Thoracic aorta (tissue), 2 donors: ENCODE results near the gene STH. TPM values are rescaled to one million over a fixed set of nuclear protein-coding genes. Genes with fewer than 3 reads are reported as not detected.

Source experiments
- ATAC-seq: fragments of 150-250 bp; one replicate; pipeline ENCODE4 v1.8.0; 2017; ENCODE audit warnings: low read depth; ENCODE audit not compliant: insufficient number of reproducible peaks, low FRiP score
- DNase-seq: peaks from one replicate; pipeline ENCODE4 v3.0.0-alpha.2; 2020; ENCODE audit warnings: low spot score
- H3K27ac ChIP-seq, 2 donors: fragments of 200-600 bp; sonication (generic); 1 replicate in 1 of 2; 2 replicates in 1 of 2; pipeline ENCODE4 v1.5.1; 2016; ENCODE audit warnings: mild to moderate bottlenecking in 2 of 2, moderate library complexity in 2 of 2
- H3K27me3 ChIP-seq: fragments of 200-600 bp; sonication (generic); replicated peaks from 2 replicates; pipeline ENCODE4 v1.6.0; 2016; ENCODE audit warnings: mild to moderate bottlenecking; ENCODE audit not compliant: insufficient read depth
- H3K36me3 ChIP-seq: fragments of 200-600 bp; sonication (generic); one replicate; pipeline ENCODE4 v1.5.1; 2016
- H3K4me1 ChIP-seq, 2 donors: fragments of 200-600 bp; sonication (generic); 1 replicate in 1 of 2; 2 replicates in 1 of 2; pipeline versions ENCODE4 v1.5.1 to v1.6.0; 2016; ENCODE audit warnings: low read depth in 2 of 2, mild to moderate bottlenecking in 1 of 2; ENCODE audit not compliant: control insufficient read depth in 1 of 2
- H3K4me3 ChIP-seq: fragments of 200-600 bp; sonication (generic); 2 replicates; pipeline ENCODE4 v1.5.1; 2016; ENCODE audit warnings: mild to moderate bottlenecking
- H3K9me3 ChIP-seq: fragments of 200-600 bp; sonication (generic); 2 replicates; pipeline ENCODE4 v1.5.1; 2016
- CTCF ChIP-seq: fragments of 200-600 bp; sonication (generic); IDR thresholded peaks from one replicate; pipeline ENCODE4 v1.5.1; 2019; ENCODE audit warnings: antibody characterized with exemption
- total RNA-seq, 2 donors: library from RNA; depleted of rRNA; stranded (reverse); fragments of >200 nt; gene quantifications; one replicate each; pipeline versions ENCODE4 v1.1.0 to v1.2.3, GENCODE V29; 2016

The STH gene
- total RNA-seq, 2 donors from 2014 or later = not detected

GRCh38 chr17:46027048-46027975, 28.3 kb downstream of the STH start:
- no peaks in the 10 kb centered on the region for H3K9me3 ChIP-seq
- no peaks in the 10 kb centered on the region for H3K4me1 ChIP-seq
- no peak overlapping the region for H3K4me3 ChIP-seq
- H3K27ac ChIP-seq = peak overlapping the region in 1 of 2 donors; percentile 23
- H3K36me3 ChIP-seq = peaks cover 26% of the 10 kb centered on the region
- TF ChIP-seq CTCF = no peak
- ATAC-seq (no peak), DNase-seq (no peak)
- no peaks in the 10 kb centered on the region for H3K27me3 ChIP-seq

- TF ChIP-seq CTCF = no peak
- Histone ChIP-seq H3K27me3 (no peaks in the 10 kb centered on the region), H3K4me1 (no peaks in the 10 kb centered on the region), H3K27ac (no peak overlapping the region), H3K9me3 (no peaks in the 10 kb centered on the region), H3K36me3 (peaks cover 33% of the 10 kb centered on the region), H3K4me3 (no peak overlapping the region)
- ATAC-seq (no peak), DNase-seq (no peak)
Measured at GRCh38 chr17:46027976-46028325, 28.9 kb downstream of the STH start.

- H3K27ac ChIP-seq = no peak overlapping the region
- no peaks in the 10 kb centered on the region for H3K27me3 ChIP-seq
- H3K9me3 ChIP-seq = no peaks in the 10 kb centered on the region
- H3K36me3 ChIP-seq = peaks cover 37% of the 10 kb centered on the region
- ATAC-seq = no peak
- no peaks in the 10 kb centered on the region for H3K4me1 ChIP-seq
- H3K4me3 ChIP-seq = no peak overlapping the region
- DNase-seq = no peak
- no peak for TF ChIP-seq CTCF
Measured at GRCh38 chr17:46028374-46028773, 29.3 kb downstream of the STH start.

- Histone ChIP-seq H3K4me1 (no peaks in the 10 kb centered on the region), H3K27me3 (no peaks in the 10 kb centered on the region), H3K9me3 (no peaks in the 10 kb centered on the region), H3K27ac (no peak overlapping the region), H3K4me3 (no peak overlapping the region), H3K36me3 (peaks cover 44% of the 10 kb centered on the region)
- no peak for TF ChIP-seq CTCF
- no peak for DNase-seq
- no peak for ATAC-seq
Measured at GRCh38 chr17:46028981-46029565, 30.0 kb downstream of the STH start.

- no peak for TF ChIP-seq CTCF
- no peak for ATAC-seq
- H3K4me3 ChIP-seq = no peak overlapping the region
- H3K27me3 ChIP-seq = no peaks in the 10 kb centered on the region
- H3K9me3 ChIP-seq = no peaks in the 10 kb centered on the region
- DNase-seq = no peak
- H3K4me1 ChIP-seq = no peaks in the 10 kb centered on the region
- H3K36me3 ChIP-seq = peaks cover 50% of the 10 kb centered on the region
- no peak overlapping the region for H3K27ac ChIP-seq
Measured at GRCh38 chr17:46029627-46030026, 30.6 kb downstream of the STH start.
